WTC11 (cell line): ENCODE measurements around the gene LRRC2.

ENCODE experiments used
- CTCF ChIP-seq: fragments of 200-600 bp; IDR thresholded peaks from 2 replicates; pipeline ENCODE4 v1.8.0; 2022; ENCODE audit warnings: antibody characterized with exemption
- KAT7 ChIP-seq: sonication (generic); formaldehyde crosslinking; IDR thresholded peaks from 2 replicates; pipeline ENCODE4 v1.8.1; 2023; ENCODE audit warnings: missing genetic modification reagents, mild to moderate bottlenecking, borderline replicate concordance
- NR3C1 ChIP-seq: sonication (generic); formaldehyde crosslinking; conservative IDR thresholded peaks from 2 replicates; pipeline ENCODE4 v1.8.1; 2023; ENCODE audit warnings: low read depth, mild to moderate bottlenecking, missing genetic modification reagents
- SP1 ChIP-seq: sonication (generic); formaldehyde crosslinking; conservative IDR thresholded peaks from 2 replicates; pipeline ENCODE4 v1.8.1; 2022; ENCODE audit warnings: missing genetic modification reagents
- TCF7 ChIP-seq: sonication (generic); formaldehyde crosslinking; IDR thresholded peaks from 2 replicates; pipeline ENCODE4 v1.8.0; 2022; ENCODE audit warnings: mild to moderate bottlenecking, low read depth, missing genetic modification reagents, moderate library complexity
- TF ChIP-seq, protein P1 (sequence below): sonication (generic); formaldehyde crosslinking; conservative IDR thresholded peaks from 2 replicates; pipeline ENCODE4 v1.8.1; 2023; ENCODE audit warnings: mild to moderate bottlenecking, low read depth, missing genetic modification reagents, moderate library complexity
- TF ChIP-seq, protein P2 (sequence below): sonication (generic); formaldehyde crosslinking; IDR thresholded peaks from 2 replicates; pipeline ENCODE4 v1.8.1; 2023; ENCODE audit warnings: mild to moderate bottlenecking, moderate library complexity, missing genetic modification reagents

DNA sequence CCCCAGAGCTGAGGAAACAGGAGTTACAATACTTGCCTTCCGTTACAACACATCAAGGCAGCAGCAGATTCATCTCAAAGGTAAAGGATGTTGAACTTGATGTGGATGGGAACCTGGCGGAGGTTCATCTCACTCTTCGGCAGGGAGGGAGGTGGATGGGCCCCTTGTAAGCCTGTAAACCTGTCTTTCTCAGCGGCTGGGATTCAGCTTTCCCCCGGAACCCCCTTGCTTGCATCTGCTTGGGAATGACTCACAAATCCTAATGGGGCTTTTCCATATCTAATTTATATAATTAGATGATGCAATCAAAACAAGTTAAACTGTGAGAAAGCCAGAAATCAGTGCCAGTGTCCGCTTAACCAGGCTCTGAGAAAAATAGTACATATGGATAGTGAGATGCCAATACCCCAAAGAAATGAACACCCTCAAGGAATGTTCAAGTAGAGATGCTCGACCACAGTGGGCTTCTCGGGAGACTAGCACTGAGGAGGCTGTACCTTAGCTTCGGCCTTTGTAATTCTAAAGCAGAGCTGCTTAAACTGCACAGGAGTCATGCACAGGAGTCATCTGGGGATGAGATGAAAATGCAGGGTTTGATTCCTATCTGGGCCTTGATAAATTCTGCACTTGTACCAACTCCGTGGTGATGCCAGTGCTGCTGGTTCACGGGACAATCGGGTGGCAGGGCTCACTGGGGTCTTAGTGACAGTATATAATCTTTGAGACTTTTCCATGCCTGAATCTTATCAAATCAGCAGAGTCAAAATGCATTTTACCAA lies 44.0 kb upstream of the LRRC2 start:
- TF ChIP-seq NR3C1 (no peak), CTCF (no peak), SP1 (CRISPR knock-in tag) (no peak), KAT7 (CRISPR knock-in tag) (no peak), TCF7 (no peak)
- TF ChIP-seq, protein P1, sequence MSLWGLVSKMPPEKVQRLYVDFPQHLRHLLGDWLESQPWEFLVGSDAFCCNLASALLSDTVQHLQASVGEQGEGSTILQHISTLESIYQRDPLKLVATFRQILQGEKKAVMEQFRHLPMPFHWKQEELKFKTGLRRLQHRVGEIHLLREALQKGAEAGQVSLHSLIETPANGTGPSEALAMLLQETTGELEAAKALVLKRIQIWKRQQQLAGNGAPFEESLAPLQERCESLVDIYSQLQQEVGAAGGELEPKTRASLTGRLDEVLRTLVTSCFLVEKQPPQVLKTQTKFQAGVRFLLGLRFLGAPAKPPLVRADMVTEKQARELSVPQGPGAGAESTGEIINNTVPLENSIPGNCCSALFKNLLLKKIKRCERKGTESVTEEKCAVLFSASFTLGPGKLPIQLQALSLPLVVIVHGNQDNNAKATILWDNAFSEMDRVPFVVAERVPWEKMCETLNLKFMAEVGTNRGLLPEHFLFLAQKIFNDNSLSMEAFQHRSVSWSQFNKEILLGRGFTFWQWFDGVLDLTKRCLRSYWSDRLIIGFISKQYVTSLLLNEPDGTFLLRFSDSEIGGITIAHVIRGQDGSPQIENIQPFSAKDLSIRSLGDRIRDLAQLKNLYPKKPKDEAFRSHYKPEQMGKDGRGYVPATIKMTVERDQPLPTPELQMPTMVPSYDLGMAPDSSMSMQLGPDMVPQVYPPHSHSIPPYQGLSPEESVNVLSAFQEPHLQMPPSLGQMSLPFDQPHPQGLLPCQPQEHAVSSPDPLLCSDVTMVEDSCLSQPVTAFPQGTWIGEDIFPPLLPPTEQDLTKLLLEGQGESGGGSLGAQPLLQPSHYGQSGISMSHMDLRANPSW = no peak
- TF ChIP-seq, protein P2, sequence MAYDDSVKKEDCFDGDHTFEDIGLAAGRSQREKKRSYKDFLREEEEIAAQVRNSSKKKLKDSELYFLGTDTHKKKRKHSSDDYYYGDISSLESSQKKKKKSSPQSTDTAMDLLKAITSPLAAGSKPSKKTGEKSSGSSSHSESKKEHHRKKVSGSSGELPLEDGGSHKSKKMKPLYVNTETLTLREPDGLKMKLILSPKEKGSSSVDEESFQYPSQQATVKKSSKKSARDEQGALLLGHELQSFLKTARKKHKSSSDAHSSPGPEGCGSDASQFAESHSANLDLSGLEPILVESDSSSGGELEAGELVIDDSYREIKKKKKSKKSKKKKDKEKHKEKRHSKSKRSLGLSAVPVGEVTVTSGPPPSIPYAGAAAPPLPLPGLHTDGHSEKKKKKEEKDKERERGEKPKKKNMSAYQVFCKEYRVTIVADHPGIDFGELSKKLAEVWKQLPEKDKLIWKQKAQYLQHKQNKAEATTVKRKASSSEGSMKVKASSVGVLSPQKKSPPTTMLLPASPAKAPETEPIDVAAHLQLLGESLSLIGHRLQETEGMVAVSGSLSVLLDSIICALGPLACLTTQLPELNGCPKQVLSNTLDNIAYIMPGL = no peak
